Measurements from ENCODE around the gene TNS2. TPM values are rescaled to one million over a fixed set of nuclear protein-coding genes. Genes with fewer than 3 reads are reported as not detected.
A peak's percentile ranks its signal among the peaks of the same experiment; 100 is the strongest.

Gene TNS2, protein sequence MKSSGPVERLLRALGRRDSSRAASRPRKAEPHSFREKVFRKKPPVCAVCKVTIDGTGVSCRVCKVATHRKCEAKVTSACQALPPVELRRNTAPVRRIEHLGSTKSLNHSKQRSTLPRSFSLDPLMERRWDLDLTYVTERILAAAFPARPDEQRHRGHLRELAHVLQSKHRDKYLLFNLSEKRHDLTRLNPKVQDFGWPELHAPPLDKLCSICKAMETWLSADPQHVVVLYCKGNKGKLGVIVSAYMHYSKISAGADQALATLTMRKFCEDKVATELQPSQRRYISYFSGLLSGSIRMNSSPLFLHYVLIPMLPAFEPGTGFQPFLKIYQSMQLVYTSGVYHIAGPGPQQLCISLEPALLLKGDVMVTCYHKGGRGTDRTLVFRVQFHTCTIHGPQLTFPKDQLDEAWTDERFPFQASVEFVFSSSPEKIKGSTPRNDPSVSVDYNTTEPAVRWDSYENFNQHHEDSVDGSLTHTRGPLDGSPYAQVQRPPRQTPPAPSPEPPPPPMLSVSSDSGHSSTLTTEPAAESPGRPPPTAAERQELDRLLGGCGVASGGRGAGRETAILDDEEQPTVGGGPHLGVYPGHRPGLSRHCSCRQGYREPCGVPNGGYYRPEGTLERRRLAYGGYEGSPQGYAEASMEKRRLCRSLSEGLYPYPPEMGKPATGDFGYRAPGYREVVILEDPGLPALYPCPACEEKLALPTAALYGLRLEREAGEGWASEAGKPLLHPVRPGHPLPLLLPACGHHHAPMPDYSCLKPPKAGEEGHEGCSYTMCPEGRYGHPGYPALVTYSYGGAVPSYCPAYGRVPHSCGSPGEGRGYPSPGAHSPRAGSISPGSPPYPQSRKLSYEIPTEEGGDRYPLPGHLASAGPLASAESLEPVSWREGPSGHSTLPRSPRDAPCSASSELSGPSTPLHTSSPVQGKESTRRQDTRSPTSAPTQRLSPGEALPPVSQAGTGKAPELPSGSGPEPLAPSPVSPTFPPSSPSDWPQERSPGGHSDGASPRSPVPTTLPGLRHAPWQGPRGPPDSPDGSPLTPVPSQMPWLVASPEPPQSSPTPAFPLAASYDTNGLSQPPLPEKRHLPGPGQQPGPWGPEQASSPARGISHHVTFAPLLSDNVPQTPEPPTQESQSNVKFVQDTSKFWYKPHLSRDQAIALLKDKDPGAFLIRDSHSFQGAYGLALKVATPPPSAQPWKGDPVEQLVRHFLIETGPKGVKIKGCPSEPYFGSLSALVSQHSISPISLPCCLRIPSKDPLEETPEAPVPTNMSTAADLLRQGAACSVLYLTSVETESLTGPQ (N-terminal part only)
- total RNA-seq (2.3 TPM), polyA plus RNA-seq (40.4 TPM)
- long read RNA-seq, donor 1 = 0 reads
- long read RNA-seq, donor 2 = 0 reads
- long read RNA-seq, donor 3 = 0 reads
- long read RNA-seq, donor 4 = 0 reads
- long read RNA-seq, donor 5, partial matches to known transcripts = 0 of 7 reads
- long read RNA-seq, donor 5, other reads (novel, unspliced or antisense) = 5 of 7 reads
- long read RNA-seq, donor 6, full-length matches to known transcripts = 2 of 2 reads
- long read RNA-seq, donor 6, partial matches to known transcripts = 0 of 2 reads
- long read RNA-seq, donor 6, other reads (novel, unspliced or antisense) = 0 of 2 reads
- long read RNA-seq, donor 7 = 0 reads
- long read RNA-seq, donor 8, partial matches to known transcripts = 8 of 9 reads
- long read RNA-seq, donor 8, other reads (novel, unspliced or antisense) = 0 of 9 reads
- long read RNA-seq, donor 9 = 0 reads
- long read RNA-seq, donor 10 = 0 reads

DNA sequence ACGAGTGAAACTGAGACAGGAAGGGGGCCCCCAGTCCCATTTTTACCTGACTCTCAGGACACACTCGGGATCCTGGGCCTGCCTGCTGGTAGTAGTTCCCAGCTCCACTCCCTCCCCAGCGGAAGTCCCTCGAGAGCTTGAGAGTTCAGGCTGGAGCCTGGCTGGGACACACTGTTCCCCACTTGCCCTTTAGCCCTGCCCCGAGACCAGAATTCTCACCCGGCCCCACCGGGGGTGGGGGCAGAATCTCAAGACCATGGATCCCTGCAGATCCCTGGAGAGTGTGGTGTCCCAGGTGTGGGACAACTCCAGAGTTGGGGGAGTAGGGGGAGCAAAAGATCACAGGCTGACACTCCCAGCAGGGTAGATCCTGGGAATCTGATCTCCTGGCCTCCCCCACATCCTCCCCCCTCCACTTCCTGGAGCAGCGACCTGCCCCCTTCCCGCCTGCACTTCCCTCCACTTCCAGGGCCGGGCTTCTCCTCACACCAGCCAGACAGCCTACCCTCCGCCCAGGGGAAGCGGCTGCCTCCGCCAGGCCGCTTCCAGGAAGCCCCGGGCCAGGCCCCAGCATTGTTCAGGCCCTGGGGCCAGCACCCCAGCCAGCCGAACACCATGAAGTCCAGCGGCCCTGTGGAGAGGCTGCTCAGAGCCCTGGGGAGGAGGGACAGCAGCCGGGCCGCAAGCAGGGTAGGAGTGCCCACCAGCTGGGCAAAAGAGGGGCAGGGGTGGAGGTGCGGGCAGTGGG is at the start of gene TNS2:
TSS of gene TNS2 (plus strand) at position 495 of the 748 bp plus-strand sequence. CDS start at position 616, 121 bp downstream.
- no peaks in the 10 kb centered on the region for H3K36me3 ChIP-seq (ENCODE audit: control insufficient read depth in 2 of 2, insufficient read depth in 2 of 2, low read length in 1 of 2)
- H3K4me1 ChIP-seq (ENCODE audit: control insufficient read depth in 2 of 2, insufficient read depth in 2 of 2, low read length in 2 of 2) = peaks cover 6 to 54% of the 10 kb centered on the region in 2 donors
- peak within 1 kb of the TSS; percentile 67 to 77 for H3K27ac ChIP-seq (ENCODE audit: low read depth in 1 of 2, low read length in 1 of 2)
- no peak for DNase-seq (ENCODE audit: low read depth in 6 of 9, low spot score in 9 of 9)
- peak within 1 kb of the TSS in 1 of 2 donors; percentile 4 for H3K4me3 ChIP-seq (ENCODE audit: low read length in 2 of 2)
- H3K27me3 ChIP-seq (ENCODE audit: control insufficient read depth in 2 of 2, insufficient read depth in 1 of 2, low read length in 1 of 2) = peaks cover 0 to 37% of the 10 kb centered on the region in 2 donors
- WGBS = 82% methylated on average over 20 of the region's 20 CpGs
- no peaks in the 10 kb centered on the region for H3K9me3 ChIP-seq (ENCODE audit: control insufficient read depth in 2 of 2, insufficient read depth in 1 of 2, low read length in 1 of 2)

DNA sequence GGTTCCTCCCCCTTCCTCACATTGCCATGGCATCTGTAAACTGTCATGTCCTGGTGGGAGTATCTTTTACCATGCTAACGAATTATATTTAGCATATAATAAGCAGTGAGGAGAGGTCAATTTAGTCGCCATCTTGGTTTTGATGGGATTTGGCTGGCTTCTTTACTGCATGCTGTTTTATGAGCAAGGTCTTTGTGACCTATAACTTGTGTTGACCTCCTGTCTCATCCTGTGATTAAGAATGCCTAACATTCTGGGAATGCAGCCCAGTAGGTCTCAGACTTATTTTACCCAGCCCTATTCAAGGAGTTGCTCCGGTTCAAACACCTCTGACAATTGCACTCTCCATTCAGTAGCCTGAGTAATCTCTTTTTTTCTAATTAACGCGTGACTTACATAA is 45.7 kb upstream of the TNS2 start:
- DNase-seq (ENCODE audit: low read depth in 6 of 9, low spot score in 9 of 9) = no peak
- H3K27ac ChIP-seq (ENCODE audit: low read depth in 1 of 2, low read length in 1 of 2) = no peak overlapping the region
- peaks cover 0 to 10% of the 10 kb centered on the region in 2 donors for H3K36me3 ChIP-seq (ENCODE audit: control insufficient read depth in 2 of 2, insufficient read depth in 2 of 2, low read length in 1 of 2)
- 95% methylated on average over 5 of the region's 5 CpGs for WGBS
- no peaks in the 10 kb centered on the region for H3K27me3 ChIP-seq (ENCODE audit: control insufficient read depth in 2 of 2, insufficient read depth in 1 of 2, low read length in 1 of 2)
- no peaks in the 10 kb centered on the region for H3K9me3 ChIP-seq (ENCODE audit: control insufficient read depth in 2 of 2, insufficient read depth in 1 of 2, low read length in 1 of 2)
- H3K4me1 ChIP-seq (ENCODE audit: control insufficient read depth in 2 of 2, insufficient read depth in 2 of 2, low read length in 2 of 2) = peaks cover 19 to 22% of the 10 kb centered on the region in 2 donors
- H3K4me3 ChIP-seq (ENCODE audit: low read length in 2 of 2) = no peak overlapping the region

DNA sequence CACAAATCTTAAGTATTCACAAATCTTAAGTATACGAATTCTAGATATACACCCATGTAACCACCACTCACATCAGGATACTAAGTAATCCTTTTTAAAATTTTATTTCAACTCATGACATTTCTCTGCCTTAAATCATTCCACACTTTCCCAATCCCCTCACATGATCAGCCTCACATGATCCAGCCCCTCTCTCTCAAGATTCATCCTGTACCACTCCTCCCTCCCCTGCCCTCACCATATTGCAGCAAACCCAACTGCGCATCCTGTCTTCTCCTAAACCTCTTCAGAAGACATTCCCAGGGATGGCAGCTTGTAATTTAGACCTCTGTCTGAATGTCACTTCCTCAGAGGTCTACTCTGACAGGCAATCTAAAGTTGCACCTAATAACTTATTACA is 45.3 kb upstream of the TNS2 start:
- DNase-seq (ENCODE audit: low read depth in 6 of 9, low spot score in 9 of 9) = no peak
- H3K27me3 ChIP-seq (ENCODE audit: control insufficient read depth in 2 of 2, insufficient read depth in 1 of 2, low read length in 1 of 2) = no peaks in the 10 kb centered on the region
- H3K4me3 ChIP-seq (ENCODE audit: low read length in 2 of 2) = no peak overlapping the region
- H3K36me3 ChIP-seq (ENCODE audit: control insufficient read depth in 2 of 2, insufficient read depth in 2 of 2, low read length in 1 of 2) = peaks cover 0 to 14% of the 10 kb centered on the region in 2 donors
- H3K4me1 ChIP-seq (ENCODE audit: control insufficient read depth in 2 of 2, insufficient read depth in 2 of 2, low read length in 2 of 2) = peaks cover 19 to 22% of the 10 kb centered on the region in 2 donors
- H3K27ac ChIP-seq (ENCODE audit: low read depth in 1 of 2, low read length in 1 of 2) = no peak overlapping the region
- H3K9me3 ChIP-seq (ENCODE audit: control insufficient read depth in 2 of 2, insufficient read depth in 1 of 2, low read length in 1 of 2) = no peaks in the 10 kb centered on the region
- WGBS = 94% methylated on average over 2 of the region's 2 CpGs

DNA sequence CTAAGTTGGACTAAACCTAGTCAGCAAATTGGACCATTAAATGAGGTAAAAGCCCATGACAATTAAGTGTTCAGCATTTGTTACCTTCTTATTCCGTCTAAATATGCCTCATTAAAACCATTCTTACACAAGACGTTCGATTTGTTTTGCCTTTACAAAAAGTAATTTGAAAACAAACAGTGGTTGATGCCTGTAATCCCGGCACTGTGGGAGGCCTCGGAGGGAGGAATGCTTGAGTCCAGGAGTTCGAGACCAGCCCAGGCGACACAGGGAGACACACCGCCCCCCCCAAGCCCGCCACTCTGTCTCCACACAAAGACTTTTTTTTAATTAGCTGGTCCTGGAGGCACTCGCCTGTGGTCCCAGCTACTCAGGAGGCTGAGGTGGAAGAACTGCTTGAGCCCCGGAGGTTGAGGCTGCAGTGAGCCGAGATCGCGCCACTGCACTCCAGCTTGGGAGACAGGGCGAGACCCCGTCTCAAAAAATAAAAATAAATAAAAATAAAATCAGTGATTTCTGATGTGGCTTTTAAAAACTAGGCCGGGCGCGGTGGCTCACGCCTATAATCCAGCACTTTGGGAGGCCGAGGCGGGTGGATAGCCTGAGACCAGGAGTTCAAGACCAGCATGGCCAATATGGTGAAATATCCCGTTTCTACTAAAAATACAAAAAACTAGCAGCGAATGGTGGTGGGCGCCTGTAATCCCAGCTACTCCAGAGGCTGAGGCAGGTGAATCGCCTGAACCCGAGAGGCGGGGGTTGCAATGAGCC is 44.5 kb upstream of the TNS2 start:
- WGBS = 32% methylated on average over 28 of the region's 28 CpGs

DNA sequence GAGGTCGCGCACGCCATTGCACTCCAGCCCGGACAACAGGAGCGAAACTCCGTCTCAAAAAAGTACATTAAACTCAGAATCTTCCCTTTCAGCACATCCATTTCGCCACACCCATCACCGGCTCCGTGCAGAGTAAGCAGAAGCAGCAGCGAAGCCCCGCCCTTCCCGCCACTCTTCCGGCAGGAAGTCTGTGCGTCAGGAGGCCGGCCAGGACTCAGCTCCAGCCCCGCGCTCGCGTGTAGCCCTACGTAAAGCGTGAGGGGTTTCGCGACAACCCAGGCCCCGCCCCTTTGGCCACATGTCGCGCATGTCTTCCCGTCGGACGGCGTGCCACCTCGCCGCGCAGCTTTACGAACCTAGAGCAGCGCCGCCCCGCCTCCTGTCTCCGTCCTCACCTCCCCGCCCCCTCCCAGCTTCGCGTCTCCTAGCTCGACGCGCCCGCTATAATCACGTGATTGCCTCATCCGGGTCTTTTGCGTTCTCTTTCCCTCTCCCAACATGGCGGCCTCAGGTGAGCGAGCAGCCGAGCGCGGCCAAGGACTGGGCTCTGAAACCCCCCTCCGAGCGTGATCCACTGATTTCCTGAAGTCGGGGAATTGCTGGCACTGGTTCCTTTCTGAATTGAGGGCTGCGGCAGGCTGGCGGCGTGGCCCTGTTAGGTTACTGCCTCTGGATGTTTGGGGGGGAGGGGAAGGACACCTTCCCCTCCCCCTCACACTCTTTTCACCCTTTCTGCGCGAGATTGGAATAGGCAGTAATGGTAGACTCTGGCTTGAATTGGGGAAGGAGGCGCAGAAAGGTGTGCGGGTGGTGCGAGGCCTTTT is 43.7 kb upstream of the TNS2 start, which contains the start of gene EIF4B:
TSS of gene EIF4B (plus strand) at position 471 of the 824 bp plus-strand sequence. CDS start at position 499, 28 bp downstream.
- WGBS = under 1% methylated on average over 64 of the region's 64 CpGs
- Histone ChIP-seq H3K9me3 (ENCODE audit: control insufficient read depth in 2 of 2, insufficient read depth in 1 of 2, low read length in 1 of 2) (no peaks in the 10 kb centered on the region), H3K27me3 (ENCODE audit: control insufficient read depth in 2 of 2, insufficient read depth in 1 of 2, low read length in 1 of 2) (no peaks in the 10 kb centered on the region), H3K4me3 (ENCODE audit: low read length in 2 of 2) (peak within 1 kb of the TSS; percentile 90), H3K36me3 (ENCODE audit: control insufficient read depth in 2 of 2, insufficient read depth in 2 of 2, low read length in 1 of 2) (peaks cover 12 to 25% of the 10 kb centered on the region in 2 donors), H3K27ac (ENCODE audit: low read depth in 1 of 2, low read length in 1 of 2) (peak within 1 kb of the TSS; percentile 95 to 96), H3K4me1 (ENCODE audit: control insufficient read depth in 2 of 2, insufficient read depth in 2 of 2, low read length in 2 of 2) (peaks cover 19 to 22% of the 10 kb centered on the region in 2 donors)
- DNase-seq (ENCODE audit: low read depth in 6 of 9, low spot score in 9 of 9) = peak; percentile 95 to 100 (median 99)

More for the DNA sequence above, 44.5 kb upstream of the TNS2 start:
- peaks cover 5 to 18% of the 10 kb centered on the region in 2 donors for H3K36me3 ChIP-seq (ENCODE audit: control insufficient read depth in 2 of 2, insufficient read depth in 2 of 2, low read length in 1 of 2)
- H3K27ac ChIP-seq (ENCODE audit: low read depth in 1 of 2, low read length in 1 of 2) = peak overlapping the region; percentile 82 to 96
- peaks cover 19 to 22% of the 10 kb centered on the region in 2 donors for H3K4me1 ChIP-seq (ENCODE audit: control insufficient read depth in 2 of 2, insufficient read depth in 2 of 2, low read length in 2 of 2)
- DNase-seq (ENCODE audit: low read depth in 6 of 9, low spot score in 9 of 9) = no peak
- no peaks in the 10 kb centered on the region for H3K27me3 ChIP-seq (ENCODE audit: control insufficient read depth in 2 of 2, insufficient read depth in 1 of 2, low read length in 1 of 2)
- no peaks in the 10 kb centered on the region for H3K9me3 ChIP-seq (ENCODE audit: control insufficient read depth in 2 of 2, insufficient read depth in 1 of 2, low read length in 1 of 2)
- peak overlapping the region; percentile 90 for H3K4me3 ChIP-seq (ENCODE audit: low read length in 2 of 2)

DNA sequence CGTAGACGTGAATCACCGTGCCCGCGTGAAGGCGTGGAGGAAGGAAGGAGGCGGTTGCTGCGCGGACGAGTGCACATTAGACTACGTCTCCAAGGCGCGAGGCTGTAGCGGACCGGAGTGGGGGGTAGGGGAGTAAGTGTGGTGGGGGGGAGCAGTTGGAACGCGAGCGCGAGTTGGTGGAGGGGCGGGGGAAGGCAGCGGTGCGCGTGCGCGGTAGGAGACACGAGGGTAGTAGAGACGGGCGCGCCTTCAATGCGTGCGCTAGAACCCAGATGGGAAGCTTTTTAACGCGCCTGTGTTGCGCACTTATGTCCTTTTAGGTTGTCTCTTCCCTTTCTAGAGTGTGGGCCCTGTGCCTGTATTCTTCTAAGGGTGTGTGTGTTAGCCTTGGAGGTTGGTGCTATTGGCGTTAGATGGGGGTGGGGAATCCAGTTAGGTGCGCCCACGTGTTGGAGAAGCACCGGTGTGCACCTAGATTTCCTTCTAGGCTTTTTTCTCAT is 43.0 kb upstream of the TNS2 start:
- Histone ChIP-seq H3K27me3 (ENCODE audit: control insufficient read depth in 2 of 2, insufficient read depth in 1 of 2, low read length in 1 of 2) (no peaks in the 10 kb centered on the region), H3K4me1 (ENCODE audit: control insufficient read depth in 2 of 2, insufficient read depth in 2 of 2, low read length in 2 of 2) (peaks cover 19 to 22% of the 10 kb centered on the region in 2 donors), H3K9me3 (ENCODE audit: control insufficient read depth in 2 of 2, insufficient read depth in 1 of 2, low read length in 1 of 2) (no peaks in the 10 kb centered on the region), H3K36me3 (ENCODE audit: control insufficient read depth in 2 of 2, insufficient read depth in 2 of 2, low read length in 1 of 2) (peaks cover 12 to 31% of the 10 kb centered on the region in 2 donors), H3K27ac (ENCODE audit: low read depth in 1 of 2, low read length in 1 of 2) (peak overlapping the region; percentile 95 to 96), H3K4me3 (ENCODE audit: low read length in 2 of 2) (peak overlapping the region; percentile 90)
- WGBS = under 1% methylated on average over 38 of the region's 38 CpGs
- DNase-seq (ENCODE audit: low read depth in 6 of 9, low spot score in 9 of 9) = peak; percentile 37 to 85 (median 61)
